GM10847 (cell line): ENCODE data around the gene CNST.

Experiments
- POLR2A ChIP-seq: IDR thresholded peaks from 2 replicates; pipeline ENCODE4 v1.6.1; 2011; ENCODE audit not compliant: insufficient read length; ENCODE audit errors: extremely low read depth

Gene CNST

DNA sequence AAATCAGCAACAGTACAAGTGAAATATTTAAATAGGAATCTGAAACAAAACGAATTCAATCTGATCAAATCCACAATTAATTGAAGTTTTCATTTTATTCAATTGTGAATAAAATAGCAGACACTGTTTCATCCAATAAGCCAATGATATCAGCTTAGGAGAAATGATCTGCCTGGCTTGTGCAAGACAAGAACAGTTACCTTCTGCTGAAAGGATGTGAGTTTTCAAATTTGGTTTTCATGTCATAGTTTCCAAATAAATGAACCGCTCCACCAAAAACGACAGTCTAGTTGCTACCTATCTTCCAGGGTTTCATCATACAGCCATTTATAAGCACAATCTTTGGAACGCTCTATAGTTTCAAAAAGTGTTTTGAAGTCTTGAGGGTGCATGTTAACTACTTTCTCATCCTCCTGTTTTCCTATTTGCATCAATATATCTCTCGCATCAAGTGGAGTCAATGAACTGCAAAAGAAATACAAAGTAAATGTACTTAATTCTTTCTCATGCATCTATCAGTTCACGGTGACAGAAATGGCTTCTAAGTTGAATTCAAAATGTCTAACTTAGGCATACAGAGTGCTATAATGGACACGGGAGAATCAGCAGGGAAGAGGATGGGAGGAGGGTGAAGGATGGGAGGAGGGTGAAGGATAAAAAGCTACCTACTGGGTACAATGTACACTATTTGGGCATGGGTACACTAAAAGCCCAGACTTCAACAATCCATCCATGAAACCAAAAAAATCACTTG lies 25.3 kb upstream of the CNST start:
- TF ChIP-seq POLR2A: no peak

DNA sequence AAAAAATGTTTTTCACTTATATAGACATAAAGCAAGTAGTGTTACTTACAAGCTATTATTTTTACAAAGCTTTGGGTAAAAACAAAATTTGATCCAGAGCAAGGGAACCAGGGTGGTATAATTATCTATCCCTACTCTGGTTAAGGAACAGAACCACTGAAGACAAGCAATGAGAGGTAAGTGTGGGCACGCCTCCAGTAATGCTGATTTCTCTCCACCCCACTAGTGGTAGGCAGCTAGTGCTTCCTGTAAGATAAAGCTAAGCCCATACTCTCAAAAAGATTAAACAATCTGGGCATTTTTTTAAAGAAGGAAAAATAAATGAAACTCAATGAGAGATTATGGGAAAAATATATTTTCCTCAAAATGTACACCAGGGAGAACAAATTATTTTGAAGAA lies 22.3 kb upstream of the CNST start:
- no peak for TF ChIP-seq POLR2A

DNA sequence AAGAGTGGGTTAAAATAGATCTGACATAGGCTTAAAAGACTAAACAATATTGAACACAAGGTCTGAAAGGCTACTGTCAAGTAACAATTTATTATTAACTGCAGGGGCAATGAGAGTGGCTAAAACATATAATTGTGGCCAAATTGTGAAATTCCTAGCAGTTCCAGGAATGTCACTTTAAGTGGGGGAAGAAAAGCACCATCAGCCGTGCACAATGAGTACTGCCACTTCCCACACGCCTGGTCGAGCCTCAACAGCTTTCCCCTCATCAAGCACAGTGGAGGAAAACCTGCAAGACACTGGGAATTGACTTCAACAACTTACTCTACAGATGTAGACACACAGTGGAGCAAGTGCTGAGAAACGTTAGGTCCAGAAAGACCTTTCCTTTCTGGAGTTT lies 16.6 kb upstream of the CNST start:
- TF ChIP-seq POLR2A: no peak

DNA sequence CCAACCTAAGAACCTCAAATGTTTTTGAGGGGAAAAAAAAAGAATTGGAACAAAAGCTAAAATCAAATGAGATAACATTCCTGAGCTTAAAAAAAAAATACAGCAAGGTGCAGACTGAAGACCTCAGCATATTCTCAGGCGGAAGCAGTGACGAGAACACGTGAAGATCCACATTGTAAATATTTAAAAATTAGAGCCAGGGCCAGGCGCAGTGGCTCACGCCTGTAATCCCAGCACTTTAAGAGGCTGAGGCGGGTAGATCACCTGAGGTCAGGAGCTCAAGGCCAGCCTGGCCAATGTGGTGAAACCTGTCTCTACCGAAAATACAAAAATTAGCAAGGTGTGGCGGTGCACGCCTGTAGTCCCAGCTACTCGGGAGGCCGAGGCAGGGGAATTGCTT lies 15.9 kb upstream of the CNST start:
- TF ChIP-seq POLR2A: no peak

DNA sequence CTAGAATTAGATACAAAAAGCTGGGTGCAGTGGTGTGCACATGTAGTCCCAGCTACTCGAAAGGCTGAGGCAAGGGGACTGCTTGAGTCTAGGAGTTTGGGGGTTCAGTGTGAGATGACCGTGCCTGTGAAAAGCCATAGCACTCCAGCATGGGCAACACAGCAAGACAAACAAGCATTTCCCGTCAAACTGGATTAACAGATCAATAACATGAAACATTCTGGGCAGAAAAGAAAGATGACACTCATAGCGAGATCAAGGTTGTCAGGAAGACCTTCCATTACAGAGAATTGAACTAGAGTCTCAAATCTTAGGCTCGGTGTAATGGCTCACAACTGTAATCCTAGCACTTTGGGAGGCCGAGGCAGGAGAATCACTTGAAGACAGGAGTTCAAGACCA lies 14.1 kb upstream of the CNST start:
- TF ChIP-seq POLR2A: no peak

DNA sequence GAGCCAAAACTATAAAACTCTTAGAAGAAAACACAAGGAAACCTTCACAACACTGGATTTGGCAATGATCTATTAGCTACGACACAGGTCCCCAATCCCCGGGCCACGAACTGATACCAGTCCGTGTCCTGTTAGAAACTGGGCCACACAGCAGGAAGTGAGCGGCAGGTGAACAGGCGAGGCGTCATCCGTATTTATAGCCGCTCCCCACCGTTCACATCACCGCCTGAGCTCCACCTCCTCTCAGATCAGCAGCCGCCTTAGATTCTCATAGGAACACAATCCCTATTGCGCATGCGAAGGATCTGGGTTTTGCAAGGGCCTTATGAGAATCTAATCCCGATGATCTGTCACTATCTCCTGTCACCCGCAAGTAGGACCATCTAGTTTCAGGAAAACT lies 12.1 kb upstream of the CNST start:
- no peak for TF ChIP-seq POLR2A

DNA sequence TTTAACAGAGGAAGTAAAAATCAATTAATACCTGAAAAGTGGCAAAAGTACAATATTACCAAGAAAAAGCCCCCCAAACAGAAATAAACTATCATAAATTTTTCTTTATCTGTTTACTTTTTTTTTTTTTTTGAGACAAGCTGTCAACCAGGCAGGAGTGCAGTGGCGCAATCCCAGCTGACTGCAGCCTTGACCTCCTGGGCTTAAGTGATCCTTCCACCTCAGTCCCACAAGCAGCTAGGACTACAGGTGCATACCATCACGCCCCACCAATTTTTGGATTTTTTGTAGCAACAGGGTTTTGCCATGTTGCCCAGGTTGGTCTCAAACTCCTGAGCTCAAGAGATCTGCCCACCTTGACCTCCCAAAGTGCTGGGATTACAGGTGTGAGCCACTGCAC lies 8.2 kb upstream of the CNST start:
- no peak for TF ChIP-seq POLR2A

DNA sequence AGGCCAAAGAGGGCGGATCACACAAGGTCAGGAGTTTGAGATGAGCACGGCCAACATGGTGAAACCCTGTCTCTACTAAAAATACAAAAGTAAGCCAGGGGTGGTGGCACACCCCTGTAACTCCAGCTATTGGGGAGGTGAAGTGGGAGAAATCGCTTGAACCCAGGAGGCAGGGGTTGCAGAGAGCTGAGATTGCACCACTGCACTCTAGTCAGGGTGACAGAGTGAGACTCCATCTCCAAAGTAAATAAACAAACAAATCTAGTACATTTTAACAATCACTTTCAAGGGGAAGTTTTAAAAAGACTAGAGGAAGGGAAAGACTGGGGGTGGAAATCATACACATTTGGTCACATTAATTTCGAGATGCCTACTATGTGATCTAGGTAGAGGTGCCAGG lies 6.9 kb upstream of the CNST start:
- no peak for TF ChIP-seq POLR2A

DNA sequence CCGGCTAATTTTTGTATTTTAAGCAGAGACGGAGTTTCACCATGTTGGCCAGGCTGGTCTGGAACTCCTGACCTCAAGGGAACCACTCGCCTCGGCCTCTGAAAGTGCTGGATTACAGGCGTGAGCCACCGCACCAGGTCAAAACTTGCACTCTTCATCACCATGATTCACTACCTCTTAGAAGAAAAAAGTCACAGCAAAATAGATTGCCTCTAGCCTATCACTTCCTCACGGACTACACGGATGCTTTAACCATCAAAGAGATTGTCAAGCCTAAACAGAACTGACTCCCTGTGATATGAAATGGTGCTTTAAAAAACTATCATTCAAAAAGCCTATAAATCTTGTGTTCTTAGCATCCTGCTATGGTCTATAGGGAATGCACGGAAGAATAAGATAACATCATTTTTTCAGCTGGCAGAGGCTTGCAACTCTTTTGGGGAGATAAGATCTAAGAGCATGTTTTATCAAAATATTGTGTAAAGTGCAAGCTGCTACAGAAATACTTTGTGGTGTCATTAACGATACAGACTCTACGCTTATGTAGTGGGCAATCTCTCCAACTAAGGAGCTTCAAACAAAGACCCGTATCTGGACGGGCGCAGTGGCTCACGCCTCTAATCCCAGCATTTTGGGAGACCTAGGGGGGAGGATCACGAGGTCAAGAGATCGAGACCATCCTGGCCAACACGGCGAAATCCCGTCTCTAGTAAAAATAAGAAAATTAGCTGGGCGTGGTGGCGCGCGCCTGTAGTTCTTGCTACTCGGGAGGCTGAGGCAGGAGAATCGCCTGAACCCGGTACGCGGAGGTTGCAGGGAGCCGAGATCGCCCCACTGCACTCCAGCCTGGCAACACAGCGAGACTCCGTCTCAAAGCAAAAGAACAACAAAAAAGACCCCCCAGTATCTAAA lies 1.2 kb upstream of the CNST start:
- TF ChIP-seq POLR2A: no peak

DNA sequence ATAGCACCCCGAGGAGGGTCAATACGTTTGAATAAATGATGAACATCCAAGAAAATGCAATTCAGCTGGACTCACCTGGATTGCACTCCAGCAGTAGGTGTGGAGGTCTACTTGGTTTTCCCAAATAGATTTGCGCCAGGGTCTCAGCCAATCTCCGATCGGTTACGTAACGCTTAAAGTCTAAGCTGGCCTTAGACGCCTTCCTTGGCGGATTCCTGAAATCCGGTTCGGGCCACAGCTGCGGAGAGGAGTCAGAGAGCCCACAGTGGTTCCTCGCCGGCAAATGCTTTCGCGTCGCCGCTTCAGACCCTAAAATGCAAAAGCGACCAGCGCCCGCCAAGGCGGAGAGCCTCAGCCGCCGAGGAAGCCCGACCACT lies 517 bp upstream of the CNST start:
- TF ChIP-seq POLR2A: no peak

DNA sequence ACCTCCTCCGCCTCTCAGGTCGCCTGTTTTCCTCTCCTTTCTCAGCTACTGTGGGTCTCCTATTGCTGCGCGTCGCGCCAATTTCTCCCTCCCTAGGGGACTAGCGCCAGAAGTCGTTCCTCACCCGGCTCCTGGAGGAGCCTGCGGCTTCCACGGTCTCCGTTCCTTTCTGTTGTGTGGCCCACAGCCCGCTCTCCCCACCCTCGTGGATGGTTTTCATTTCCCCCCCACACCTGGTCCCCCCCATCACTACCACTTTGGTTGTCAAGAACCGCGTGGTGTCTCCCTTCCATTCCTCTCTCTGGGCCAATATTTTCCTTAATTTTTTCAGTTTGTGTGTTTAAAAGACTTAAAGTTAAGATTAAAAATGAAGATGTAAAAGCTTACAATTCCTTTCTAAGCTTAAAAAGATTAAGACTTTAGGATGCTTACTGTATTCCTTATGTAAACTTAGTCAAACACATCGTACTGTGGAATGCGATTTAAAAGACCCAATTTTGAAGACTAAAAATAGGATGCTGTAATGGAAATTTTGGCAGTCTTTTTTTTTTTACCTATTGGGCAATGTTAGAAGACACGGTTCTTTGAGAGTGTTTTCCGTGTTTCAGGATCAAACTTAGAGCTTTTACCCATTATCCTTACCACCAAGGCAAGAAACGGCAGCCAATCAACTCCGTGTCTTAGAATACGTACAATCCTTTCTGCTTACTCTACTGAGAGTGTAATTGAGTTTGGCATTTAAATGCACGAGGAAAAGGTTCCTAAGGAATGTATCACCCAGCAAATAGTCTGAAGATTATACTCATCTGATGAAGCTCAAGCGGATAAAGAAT lies 773 bp downstream of the CNST start:
- no peak for TF ChIP-seq POLR2A

DNA sequence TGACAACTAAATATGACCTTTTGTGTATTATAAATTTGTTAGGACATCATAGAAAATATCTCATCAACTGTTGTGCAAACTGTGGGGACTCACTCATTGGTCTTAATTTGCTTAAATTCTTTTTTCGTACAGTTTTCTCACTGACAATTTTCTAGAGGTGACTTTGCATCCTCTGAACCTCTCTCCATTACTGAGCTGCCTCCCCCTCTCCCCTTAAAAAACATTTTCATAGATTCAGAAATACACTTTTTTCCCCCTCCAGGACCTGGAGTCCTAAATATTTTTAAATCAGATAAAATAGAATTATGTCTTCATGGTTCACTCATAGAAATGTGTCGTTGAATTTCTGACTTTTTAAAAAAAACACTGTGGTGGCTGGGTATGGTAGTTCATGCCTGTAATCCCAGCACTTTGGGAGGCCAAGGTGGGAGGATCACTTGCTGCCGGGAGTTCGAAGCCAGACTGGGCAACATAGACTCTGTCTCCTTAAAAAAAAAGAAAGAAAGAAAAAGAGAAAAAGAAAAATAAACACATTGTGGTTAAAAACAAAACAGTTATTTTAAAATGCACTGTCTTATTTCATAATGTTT lies 1.5 kb downstream of the CNST start:
- TF ChIP-seq POLR2A: no peak

DNA sequence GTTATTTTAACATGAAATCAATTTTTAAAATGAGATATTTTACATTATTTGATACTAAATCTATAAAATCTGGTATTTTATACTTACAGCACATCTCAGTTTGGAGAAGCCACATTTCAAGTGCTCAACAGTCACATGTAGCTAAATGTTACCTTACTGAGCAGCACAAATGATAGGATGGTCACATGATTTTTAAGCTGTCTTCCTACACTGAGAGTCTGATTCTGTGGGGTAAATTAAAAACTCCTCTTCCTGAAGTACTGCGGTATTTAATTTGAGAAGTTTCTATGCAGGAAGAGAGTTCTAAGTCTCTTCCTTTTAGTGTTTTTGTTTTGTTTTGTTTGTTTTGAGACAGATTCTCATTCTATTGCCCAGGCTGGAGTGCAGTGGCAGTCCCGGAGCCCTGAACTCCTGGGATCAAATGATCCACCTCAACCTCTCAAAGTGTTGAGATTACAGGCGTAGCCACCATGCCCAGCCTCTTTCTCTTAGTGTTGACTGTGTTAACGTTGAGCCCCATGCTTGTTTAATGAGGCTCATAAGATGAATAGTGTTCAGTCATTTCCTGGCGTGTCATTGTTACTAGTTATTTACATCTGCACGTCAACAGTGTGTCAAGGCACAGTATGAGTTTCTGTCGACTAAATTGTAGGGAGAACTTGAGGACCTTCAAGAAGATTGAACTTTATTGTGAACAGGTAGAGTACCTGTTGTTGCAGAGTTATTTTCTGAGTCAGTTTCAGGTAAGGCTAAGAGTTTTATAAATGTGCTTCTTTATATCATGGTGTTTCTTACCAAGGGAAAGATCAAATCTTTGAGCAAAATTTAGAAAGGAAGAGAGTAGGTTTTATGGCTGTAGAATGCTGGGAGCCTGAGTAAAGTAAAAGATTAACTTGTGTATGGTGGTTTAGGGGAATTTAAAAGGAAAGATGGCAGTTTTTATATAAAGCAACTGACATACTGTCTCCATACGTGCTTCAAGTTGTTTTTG lies 3.3 kb downstream of the CNST start:
- TF ChIP-seq POLR2A: no peak

DNA sequence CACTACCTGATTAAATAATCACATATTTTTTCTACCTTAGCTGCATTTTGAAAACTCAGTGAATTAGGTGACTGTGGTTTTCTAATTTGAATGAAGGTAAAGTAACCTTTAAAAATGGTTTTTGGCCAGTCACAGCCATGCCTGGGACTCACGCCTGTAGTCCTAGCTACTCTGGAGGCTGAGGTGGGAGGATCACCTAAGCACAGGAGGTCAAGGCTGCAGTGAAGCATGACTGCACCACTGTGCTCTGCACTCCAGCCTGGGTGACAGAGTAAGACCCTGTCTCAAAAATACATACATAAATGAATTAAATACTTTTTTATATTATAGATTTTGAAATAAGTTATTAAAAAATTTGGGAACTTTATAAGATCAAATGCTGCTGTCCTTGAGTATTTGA lies 5.7 kb downstream of the CNST start:
- TF ChIP-seq POLR2A: no peak
